Epidermal melanocyte (primary cell): ENCODE results near the gene WWC1.

Experiments used
- DNase-seq: peaks from one replicate; pipeline ENCODE4 v3.0.0; 2011; ENCODE audit warnings: low spot score; ENCODE audit not compliant: insufficient read length

WWC1 gene

DNA sequence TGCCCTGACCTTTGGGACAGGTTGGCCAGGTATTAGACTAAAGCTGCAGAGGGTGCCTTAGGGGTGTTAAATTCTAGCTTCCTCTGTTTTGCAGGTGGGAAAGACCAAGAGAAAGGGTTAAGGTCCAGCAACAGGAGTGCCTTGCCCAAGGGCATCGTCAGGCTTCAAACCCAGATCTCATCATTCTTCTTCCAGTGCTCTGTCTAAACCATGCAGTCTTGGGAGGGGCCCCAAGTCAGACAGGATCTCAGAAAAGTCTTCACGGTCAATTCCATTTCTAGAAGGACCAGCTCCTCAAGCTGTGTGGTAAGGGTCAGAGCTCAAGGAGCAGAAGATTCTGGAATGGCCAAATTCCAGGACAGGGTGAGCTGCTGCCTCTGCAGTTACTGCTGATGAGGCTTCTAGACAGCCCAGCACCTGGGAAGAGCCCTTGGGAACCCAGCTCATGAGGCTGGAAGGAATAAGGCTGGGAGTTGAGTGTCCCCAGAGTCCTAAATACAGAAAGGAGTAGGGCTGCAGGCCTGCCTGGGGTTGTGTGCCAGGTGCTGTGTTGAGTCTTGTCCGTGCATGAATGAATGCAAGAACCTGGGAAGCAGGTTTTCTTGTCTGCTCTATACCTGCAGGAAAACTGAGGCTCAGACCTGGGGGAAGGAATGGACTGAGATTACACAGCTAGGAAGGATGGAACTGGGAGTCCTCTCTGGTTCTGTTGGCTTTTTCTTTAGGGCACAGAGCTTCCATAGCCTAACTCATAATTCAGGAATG is 69.3 kb downstream of the WWC1 start:
- no peak for DNase-seq

DNA sequence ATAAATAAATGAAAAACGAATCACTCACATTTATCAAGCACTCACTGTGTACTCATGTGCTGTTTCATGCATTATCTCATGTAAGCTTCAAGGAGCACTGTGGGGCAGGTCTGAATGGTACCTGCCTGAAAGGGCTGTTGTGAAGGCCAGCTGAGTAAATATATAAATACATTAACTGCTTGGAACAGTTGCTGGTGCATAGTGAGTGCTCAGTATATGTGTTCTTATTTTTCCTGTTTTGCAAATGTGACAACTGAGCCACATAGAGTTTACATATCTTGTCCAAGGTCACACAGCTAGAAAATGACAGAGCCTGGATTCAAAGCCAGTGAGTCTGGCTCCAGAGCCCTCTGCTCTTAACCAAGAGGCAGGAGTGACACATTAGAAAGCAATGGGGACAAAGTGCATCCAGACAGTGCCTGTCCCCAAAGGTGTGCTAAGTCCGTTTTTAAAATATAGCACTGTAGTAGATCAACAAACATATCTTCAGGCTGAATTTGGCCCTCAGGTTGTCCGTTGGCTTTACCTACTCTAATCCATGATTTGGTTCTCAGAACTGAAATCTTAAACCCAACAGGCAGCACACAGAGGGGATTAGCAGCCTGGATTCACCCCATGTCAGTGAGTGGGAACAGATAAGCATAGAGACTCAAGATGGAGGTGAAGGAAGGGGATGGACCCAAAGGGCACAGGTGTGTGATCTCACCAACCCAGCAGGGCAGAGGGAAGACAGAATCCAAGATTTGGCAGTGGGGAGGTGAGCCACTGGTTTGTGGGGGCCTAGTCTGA is 70.8 kb downstream of the WWC1 start:
- DNase-seq, result no peak

DNA sequence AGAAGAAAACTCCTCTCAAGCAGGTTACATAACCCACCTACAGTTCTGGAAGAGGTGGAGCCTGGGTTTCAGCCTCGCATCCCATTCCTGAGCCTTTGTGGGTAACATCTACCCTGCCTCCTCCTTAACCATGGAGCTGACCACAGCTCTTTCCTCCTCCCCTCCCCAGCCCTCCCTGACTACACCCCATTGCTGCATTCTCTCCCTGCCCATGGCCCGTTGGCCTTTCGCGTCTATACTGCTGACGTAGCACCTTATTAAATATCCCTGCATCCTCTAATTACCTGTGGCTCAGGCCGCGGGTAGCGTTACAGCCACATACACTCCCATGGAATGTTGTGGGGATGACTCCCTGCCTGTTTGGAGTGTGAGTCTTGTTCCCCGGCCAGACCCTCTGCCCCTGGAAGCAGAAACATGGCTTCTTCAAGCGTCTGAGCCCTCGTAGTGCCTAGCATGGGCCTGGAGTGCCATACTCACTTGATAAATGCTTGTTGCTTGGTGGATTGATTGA is 72.8 kb downstream of the WWC1 start:
- no peak for DNase-seq

DNA sequence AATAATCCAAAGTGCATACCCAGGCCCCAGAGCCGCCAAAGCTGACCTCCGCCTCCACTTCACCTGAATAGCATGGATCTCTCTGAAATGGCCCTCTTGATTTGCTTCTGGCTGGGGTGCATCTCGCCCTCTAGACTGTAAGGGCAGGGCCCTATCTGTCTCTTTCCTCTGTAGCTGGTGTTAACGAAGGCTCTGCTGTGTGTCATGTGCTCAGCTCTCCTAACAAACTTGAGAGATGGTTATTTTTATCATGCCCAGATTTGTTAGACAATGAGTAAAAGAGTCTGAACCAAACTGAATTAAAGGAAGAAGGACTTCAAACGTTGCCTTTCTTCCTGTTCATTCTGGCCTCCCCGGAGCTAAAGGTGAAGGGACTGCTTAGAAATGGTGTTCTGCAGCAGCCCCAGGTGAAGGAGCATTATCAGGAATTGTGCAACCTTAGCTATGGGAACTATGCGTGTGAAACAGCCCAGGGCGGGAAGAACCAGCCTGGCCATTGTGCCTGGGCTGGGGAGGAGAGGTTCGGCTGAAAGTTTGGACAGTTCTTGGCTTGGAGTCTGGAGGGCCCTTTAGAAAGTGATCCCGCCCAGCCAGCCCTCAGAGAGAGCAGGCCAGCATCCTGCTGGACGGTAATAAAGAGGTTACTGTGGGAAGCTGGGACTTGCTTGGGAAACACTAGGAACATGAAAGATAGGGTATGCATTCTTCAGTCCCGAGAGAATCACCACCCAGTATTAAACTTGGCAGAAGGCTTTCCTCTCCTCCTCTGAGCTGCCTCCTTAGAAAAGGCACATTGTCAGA is 73.5 kb downstream of the WWC1 start:
- DNase-seq, result no peak

DNA sequence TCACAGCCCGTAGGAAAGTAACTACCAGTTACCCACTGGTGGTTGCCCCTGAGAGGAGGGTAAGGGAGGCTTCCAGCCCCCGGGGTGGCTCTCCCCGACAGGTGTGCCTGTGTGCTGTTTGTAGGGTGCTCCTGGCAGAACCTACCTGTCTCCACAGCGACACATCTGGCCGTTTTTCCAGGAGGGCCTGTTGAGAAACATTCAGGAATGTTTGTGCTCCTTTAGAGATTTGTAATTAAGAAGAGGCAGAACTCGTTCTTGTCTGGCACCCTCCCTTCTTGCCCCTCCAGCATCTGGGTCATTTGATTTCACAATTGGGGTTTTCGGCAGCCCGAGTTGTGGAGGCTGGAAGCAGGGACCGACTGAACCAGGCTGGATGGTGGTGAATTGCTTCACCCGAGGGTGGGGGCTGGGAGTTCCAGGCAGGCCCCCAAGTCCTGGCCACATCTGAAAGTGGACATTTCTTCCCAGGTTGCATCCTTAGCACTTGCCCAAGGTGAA is 74.2 kb downstream of the WWC1 start:
- DNase-seq, result no peak

DNA sequence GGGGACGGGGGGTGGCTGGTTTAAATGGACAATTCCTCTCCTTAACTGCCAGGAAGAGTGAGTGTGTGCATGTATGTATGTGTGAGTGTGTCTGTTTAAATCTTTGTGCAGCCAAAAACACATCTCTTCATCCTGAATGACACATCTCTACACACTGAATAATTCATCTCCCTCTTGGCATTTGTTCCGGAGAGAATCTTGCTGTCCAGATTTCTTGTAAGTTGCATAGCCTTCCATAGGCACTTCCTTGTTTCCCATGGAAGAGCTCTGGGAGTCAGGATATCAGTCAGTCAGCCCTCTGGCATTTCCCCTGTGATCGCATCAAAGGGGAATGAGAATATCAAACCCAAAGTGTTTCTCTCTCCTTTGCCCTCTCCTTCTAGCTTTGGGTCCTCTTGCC is 74.7 kb downstream of the WWC1 start:
- DNase-seq, result no peak

DNA sequence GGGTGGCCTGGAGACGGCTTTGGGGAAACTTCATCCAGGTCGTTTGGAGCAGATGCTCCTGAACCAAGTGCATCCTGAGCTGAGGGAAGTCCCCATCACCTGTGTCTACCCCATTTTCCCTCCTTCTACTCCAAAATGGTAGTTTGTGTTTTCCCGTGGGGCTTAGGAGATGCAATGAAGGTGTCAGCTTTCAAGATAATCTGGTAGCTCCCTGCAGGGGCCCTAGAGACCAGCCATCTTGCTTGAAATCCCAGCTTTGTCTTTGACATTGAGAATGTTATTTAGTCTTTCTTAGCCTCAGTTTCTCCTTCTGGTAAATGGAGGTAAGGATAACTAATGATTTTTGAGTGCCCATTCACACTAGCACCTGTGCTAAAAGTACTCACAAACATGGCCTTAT is 77.4 kb downstream of the WWC1 start:
- no peak for DNase-seq

DNA sequence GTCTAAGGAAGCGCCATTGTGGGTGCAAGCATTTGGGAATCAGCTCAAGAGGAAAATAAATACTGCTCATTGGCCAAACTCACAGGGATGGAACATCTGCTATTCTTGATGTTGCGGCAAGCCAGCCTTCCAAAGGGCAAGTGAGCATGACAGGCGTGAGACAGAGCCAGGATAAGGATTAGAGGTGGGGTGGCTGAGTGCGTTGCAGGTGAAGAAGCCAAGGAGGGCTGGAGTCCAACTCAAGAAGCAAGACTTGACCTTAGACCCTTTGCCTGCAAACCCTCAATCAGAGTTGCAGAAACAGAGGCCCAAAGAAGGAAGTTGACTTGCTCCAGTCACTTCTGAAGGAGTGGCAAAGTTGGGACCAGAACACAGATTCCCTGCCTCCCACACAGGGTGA is 79.4 kb downstream of the WWC1 start:
- no peak for DNase-seq

DNA sequence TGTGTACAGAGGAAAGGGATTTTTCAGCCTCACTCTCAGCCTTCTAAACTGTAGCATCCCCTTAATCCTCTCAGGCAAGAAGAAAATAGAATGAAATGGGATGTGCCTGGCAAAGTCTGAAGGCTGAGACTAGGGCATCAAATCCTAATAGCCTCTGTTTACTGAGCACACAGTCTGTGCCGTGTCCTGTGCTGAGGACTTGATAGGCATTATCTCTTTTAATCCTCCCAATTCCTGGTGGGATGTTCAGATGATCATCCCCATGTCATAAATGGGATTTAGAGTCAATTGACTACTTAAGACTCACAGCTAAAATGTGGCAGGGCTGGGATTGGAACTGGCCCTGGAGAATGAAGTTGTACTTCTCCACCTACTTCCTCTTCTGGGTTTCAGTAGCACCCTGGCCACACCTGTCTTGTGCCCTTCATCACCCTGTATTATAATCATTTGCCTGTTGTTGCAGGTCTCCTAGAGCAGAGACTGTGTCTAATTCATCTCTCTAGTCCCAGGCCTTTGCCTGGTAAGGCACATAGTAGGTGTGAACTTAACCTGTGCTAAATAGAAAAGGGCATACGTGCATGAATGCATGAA is 81.0 kb downstream of the WWC1 start:
- no peak for DNase-seq

DNA sequence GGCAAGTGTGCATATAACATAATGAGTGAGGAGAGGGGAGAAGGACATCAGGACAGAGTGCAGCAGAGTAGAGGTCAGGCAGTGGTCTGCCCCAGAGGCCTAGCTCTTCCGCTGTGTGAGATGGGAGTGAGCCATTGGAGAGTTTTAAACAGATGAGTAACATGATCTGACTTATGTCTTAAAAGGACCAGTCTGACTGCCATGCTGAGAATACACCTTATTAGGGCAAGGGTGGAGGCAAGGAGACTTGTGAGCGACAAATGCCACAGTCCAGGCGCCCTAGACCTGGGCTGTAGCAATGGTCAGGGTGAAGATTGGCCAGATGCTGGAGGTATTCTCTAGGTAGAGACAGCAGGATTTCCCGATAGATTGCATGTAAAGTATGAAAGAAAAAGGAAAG is 83.1 kb downstream of the WWC1 start:
- DNase-seq, result no peak

DNA sequence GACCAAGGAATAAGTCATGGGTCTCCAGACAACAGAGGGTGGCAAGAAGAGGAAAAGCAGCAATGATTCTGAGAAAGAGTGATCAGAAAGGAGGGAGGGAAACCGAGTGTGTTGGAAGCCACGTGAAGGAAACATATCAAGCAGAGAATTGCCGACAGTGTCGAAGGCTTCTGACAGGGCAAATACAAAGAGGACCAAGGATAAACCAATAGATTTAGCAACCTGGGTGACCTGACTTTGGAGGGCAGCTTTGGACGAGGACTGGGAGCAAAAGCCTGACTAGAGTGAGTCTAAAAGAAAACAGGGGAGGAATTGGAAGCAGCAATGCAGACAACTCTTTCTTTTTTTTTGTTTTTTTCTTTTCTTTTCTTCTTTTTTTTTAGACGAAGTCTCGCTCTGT is 83.8 kb downstream of the WWC1 start:
- DNase-seq, result no peak

DNA sequence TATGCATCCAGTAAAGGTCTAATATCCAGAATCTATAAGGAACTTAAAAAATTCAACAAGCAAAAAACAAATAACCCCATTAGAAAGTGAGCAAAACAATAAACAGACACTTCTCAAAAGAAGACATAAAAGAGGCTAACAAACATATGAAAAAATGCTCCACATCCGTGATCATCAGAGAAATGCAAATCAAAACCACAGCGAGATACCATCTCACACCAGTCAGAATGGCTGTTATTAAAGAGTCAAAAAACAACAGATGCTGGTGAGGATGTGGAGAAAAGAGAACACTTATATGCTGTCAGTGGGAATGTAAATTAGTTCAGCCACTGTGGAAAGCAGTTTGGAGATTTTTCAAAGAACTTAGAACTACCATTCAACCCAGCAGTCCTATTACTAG is 86.1 kb downstream of the WWC1 start:
- no peak for DNase-seq

DNA sequence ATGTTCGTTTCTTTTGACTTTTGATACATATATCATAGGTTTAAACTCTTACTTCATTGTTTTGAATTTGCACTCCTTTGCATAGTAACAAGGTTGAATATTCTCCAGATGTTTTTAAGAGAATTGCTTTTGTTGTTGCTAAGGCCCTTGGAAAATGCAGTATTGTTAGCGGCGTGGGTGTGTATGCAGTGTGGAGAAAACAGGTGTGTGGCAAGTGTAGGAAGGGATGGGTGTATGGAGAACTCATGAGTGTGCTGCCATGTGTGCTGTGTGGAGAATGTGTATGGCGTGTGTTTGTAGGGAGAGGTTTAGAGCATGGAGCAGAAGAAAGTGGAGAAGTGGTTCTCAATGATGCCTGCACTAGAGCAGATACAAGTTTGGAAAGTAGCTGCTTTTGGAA is 87.3 kb downstream of the WWC1 start:
- DNase-seq, result no peak

DNA sequence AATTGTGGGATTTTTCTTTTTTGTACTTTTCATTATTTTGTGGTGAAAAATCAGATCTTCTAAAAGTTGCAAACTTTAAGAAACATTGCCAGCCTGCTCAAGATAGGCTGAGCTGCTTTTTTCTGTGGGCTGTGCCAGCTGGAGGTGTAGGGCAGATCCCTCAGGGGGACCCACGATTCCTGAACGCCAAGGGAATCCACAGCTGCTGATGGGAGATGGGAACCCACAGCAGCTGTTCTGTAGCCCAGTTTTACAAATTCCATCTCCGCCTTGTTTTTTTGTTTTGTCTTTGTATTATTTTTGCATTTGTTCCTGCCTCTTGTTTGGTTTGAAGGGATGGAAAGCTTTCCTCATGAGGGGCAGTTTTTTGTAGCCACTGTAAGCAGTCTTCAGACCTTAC is 91.0 kb downstream of the WWC1 start:
- no peak for DNase-seq

DNA sequence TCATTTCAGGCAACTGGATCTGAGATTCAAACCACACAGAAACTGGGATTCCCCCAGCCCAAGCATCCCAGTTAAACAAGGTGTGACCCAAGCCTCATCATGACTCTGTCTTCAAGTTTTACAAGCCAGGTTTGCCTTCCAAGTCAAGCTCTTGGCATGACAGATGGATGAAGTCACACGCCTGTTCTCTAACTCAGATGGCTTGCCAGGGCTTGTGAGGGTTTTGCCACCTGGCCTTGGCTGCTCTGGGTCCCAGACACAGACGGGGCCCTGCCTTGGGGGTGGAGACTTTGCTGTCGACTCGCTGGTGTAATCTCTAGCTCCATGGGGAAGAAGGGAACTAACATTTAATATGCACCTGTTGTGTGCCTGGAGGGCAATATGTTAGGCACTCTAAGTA is 99.0 kb downstream of the WWC1 start:
- DNase-seq, result no peak

DNA sequence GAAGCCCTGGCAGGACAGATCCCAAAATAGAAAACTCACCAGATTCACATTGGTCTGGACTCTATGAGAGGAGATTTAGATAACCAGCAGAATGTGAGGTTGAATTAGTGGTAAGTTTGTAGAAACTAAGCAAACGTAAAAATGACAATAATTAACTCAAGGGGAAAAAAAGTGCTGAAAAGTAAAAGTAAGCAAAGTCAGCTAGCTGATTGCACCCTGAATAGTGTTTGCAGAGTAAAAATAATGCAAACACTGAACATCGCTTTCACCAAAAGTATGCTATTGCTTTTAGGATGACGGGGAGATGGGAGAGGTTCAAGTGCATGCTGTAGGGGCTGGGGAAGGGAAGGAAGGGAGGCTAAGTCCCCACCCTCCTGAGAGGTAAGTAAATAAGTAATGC is 102.3 kb downstream of the WWC1 start:
- no peak for DNase-seq

DNA sequence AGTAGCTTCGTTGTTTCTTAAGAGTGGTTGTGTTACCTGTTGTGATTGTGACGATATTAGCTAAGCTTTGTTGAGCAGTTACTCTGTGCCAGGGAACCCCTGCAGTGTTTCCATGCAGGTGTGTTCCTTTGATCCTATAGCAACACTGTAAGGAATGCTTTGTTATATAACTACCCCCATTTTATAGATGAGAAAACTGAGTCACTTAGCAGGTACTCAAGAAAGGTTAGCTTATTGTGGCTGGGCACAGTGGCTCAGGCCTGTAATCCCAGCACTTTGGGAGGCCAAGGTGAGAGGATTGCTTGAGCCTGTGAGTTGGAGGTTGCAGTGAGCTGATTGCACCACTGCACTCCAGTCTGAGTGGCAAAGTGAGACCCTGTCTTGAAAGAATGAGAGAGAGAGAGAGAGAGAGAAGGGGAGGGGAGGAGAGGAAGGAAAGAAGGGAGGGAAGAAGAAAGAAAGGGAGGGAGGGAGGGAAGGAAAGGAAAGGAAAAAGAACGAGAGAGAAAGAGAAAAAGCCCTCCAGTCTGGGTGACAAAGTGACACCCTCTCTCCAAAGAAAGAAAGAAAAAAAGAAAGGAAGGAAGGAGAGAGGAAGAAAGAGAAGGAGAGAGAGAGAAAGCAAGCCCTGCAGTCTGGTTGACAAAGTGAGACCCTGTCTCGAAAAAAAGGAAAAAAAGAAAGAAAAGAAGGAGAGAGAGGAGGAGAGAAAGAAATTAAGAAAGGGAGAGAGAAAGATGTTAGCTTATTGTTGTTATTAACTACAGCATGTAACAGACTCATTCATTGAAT is 109.2 kb downstream of the WWC1 start:
- no peak for DNase-seq

DNA sequence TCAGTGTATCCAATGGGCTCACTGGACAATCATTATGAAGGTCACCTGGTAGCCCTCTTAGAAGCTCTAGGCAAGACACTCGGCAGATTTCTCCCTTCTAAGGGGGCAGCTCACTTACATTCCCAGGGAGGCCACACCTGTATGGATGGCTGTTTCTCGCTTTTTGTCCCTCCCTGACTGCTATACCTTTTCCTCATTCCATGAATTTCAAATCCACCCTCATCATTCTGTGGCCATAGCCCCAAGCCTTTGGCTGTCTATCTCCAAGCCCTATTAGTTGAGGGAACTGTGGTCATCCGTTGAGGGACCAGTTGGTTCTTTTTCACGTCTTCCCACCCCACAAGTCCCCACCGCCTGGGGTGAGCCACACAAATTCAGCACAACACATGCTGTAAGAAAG is 109.8 kb downstream of the WWC1 start:
- no peak for DNase-seq

DNA sequence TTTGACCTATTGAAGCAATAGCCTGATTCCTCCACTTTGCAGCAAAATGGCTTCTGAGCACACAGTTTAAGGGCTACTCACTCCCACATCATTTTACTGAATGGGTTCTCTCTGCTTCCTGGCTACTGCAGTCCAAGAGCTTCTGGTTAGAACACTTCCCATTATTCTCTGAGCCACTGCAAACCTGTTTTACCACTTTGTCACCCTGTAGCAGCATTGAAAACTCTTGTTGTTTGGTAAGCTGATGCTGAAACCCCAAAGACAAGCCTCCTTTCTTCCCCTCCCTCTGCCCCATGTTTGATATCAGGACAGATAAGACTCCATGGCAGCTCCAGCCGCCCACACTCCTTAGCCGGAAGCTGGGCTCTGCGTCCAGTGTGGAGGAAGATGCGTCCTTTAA is 110.4 kb downstream of the WWC1 start:
- DNase-seq, result no peak

DNA sequence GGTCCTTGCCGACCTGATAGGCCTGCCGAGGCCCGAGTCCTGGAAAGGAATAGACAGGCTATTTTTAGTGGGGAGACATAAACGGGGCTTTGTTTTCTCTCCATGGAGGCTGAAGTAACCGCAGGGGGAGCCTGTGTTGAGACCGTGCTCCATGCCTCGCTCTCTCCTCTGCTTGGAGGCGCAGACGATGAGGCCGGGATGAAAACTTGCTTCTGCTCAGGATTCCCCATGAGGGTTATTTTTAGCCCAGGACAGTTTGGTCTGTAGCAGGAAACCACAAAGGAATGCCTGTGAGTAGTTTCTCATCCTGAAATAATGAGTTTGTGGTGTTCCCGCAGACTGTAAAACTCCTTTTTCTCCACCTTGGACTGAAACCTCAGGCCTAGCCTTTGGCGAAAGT is 112.9 kb downstream of the WWC1 start:
- DNase-seq, result peak; percentile 83

DNA sequence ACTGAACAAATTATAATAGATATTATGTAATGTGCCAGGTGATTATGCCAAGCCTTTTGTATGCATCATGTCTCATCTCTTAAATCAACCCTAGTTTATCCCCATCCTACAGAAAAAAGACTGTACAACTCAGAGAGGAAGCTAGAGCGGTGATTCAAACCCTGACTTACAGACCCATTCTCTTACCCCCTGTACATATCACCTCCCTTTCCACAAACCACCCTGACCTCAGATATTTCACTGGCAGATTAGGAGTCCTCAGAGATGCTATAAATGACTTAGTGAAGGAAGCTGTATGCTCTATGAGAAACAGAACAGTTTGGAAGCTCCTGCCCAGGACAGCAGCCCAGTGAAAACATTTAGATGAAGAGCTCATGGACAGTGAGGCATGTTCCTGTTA is 115.8 kb downstream of the WWC1 start:
- DNase-seq, result no peak
